Tibial nerve (tissue), 4 donors: Measurements from ENCODE around the gene GNAI2. TPM values are rescaled to one million over a fixed set of nuclear protein-coding genes. Genes with fewer than 3 reads are reported as not detected.

Experiments used
- DNase-seq, 2 donors: peaks; one replicate each; pipeline ENCODE4 v3.0.0-alpha.2; 2019; ENCODE audit warnings: low spot score in 2 of 2
- H3K27ac ChIP-seq, 4 donors: fragments of 200-600 bp; sonication (generic) in 3 of 4; one replicate each; pipeline ENCODE4 v1.5.1; 2017 to 2019; ENCODE audit warnings: mild to moderate bottlenecking in 1 of 4
- H3K27me3 ChIP-seq, 2 donors: fragments of 200-600 bp; sonication (generic) in 1 of 2; one replicate each; pipeline versions ENCODE4 v1.5.1 to v1.6.0; 2017 to 2019
- H3K36me3 ChIP-seq, 3 donors: fragments of 200-600 bp; sonication (generic); one replicate each; pipeline ENCODE4 v1.5.1; 2018 to 2019
- H3K4me1 ChIP-seq, 4 donors: fragments of 200-600 bp; sonication (generic) in 3 of 4; one replicate each; pipeline ENCODE4 v1.5.1; 2017 to 2019
- H3K4me3 ChIP-seq, 4 donors: fragments of 200-600 bp; sonication (generic) in 3 of 4; one replicate each; pipeline ENCODE4 v1.5.1; 2017 to 2019; ENCODE audit warnings: mild to moderate bottlenecking in 1 of 4, moderate library complexity in 1 of 4
- H3K9me3 ChIP-seq, 4 donors: fragments of 200-600 bp; sonication (generic) in 3 of 4; one replicate each; pipeline ENCODE4 v1.5.1; 2017 to 2019
- EP300 ChIP-seq, 2 donors: sonication (generic); formaldehyde crosslinking; IDR thresholded peaks; one replicate each; pipeline ENCODE4 v1.6.1; 2017; ENCODE audit warnings: antibody characterized with exemption in 2 of 2, mild to moderate bottlenecking in 1 of 2
- POLR2A ChIP-seq, 2 donors: fragments of 450-650 bp; IDR thresholded peaks; one replicate each; pipeline ENCODE4 v1.6.1; 2017; ENCODE audit warnings: antibody characterized with exemption in 2 of 2, mild to moderate bottlenecking in 2 of 2, moderate library complexity in 2 of 2
- WGBS, 2 donors: methylation state at CpG; one replicate each; pipeline ENCODE4 v1.1.5; 2018; 5-methylcytosine and 5-hydroxymethylcytosine counted together
- total RNA-seq, 4 donors: library from RNA; depleted of rRNA; stranded (reverse); fragments of >200 nt; gene quantifications; one replicate each; pipeline ENCODE4 v1.1.0, GENCODE V29; 2016
- TF ChIP-seq, protein P1 (sequence below), 5 experiments: fragments of 200-600 bp in 3 of 5; fragments of 450-650 bp in 2 of 5; sonication (generic) in 3 of 5; IDR thresholded peaks; one replicate each; pipeline ENCODE4 v1.5.1; 2016 to 2019; ENCODE audit warnings: antibody characterized with exemption in 5 of 5, mild to moderate bottlenecking in 3 of 5, moderate library complexity in 2 of 5

Gene GNAI2
- total RNA-seq, 4 donors from 2014 or later: 201 to 265 (median 243) TPM

DNA sequence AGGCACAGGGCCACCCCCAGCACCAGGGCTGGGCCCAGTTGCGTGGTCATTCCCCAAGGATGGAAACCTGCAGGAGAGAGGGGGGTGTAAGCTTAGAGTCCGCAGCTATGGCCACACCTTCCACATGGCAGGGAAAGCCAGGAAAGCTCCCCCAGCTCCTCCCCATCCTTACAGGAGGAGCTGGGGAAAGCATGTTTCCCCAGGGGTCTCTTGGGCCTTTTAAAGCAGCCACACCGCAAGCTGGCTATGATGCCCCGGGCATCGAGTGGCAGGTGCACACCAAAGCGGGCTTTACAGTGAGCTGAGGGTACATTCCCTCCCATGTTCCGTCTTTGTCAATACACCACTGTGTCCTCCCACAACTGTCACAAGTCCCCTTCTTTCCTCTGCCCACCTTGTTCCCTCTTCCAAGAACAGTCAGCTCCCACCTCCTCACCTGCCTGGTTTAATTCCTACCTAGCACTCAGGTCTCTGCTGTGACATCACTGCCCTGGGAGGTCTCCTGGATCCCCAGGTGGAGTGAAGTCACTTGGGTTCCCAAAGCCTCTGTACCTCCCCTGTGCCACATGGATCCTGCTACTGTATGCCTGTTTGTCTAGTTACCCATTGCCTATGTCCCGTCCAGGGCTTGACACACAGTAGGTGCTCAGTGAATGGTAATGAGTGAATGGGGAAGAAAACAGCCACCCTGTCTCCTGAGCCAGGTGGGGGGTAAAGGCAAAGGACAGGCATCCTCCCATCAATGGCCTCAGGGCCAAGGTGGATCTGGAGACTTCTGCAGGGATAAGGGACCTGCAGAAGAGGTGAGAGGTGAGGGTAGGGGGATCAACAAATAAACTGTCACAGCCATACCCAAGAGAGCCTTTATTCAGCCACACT, 59.8 kb downstream of the GNAI2 start:
- H3K27ac ChIP-seq: peak overlapping the region in 1 of 4 donors; percentile 13
- no peaks in the 10 kb centered on the region for H3K27me3 ChIP-seq
- DNase-seq: no peak
- no peaks in the 10 kb centered on the region for H3K9me3 ChIP-seq
- H3K4me1 ChIP-seq: peaks cover 0 to 49% (median 38%) of the 10 kb centered on the region in 4 donors
- H3K36me3 ChIP-seq: peaks cover 0 to 16% (median 0%) of the 10 kb centered on the region in 3 donors
- TF ChIP-seq EP300 (IDR thresholded peaks at IDR 0.05) (no peak), POLR2A (IDR thresholded peaks at IDR 0.05) (no peak)
- TF ChIP-seq, protein P1, sequence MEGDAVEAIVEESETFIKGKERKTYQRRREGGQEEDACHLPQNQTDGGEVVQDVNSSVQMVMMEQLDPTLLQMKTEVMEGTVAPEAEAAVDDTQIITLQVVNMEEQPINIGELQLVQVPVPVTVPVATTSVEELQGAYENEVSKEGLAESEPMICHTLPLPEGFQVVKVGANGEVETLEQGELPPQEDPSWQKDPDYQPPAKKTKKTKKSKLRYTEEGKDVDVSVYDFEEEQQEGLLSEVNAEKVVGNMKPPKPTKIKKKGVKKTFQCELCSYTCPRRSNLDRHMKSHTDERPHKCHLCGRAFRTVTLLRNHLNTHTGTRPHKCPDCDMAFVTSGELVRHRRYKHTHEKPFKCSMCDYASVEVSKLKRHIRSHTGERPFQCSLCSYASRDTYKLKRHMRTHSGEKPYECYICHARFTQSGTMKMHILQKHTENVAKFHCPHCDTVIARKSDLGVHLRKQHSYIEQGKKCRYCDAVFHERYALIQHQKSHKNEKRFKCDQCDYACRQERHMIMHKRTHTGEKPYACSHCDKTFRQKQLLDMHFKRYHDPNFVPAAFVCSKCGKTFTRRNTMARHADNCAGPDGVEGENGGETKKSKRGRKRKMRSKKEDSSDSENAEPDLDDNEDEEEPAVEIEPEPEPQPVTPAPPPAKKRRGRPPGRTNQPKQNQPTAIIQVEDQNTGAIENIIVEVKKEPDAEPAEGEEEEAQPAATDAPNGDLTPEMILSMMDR (IDR thresholded peaks at IDR 0.05): no peak
- WGBS, 2 donors: 74 to 85% methylated on average over 8 of the region's 8 CpGs
- no peak overlapping the region for H3K4me3 ChIP-seq

DNA sequence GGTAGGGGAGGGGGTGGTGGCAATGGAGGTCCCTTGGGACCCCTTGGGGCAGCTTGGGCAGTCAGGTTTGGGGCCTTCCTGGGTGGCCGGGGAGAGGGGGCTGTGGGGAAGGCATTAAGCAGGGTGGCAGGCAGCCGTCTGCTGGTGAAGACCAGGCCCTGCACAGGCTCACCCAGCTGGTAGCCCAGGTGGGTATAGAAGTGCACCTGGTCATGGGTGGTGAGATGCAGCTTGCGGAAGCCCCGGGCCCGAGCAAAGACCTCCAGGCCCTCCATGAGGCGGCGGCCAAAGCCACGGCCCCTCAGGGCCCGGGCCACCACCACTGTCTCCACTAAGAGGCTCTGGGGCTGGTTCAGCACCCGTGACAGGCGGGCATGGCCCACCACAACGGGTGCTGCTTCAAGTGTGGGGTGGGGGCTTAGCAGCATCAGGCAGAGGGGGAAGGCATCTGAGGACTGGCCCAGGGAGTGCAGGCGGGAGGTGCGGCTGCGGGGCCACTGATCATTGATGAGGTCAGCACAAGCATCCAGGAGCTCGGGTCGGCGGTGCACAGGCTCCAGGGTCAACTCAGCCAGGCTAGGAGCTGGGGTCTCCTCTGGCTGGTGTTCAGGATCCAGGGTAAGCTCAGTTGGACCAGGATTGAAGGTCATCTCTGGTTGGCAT, 60.8 kb downstream of the GNAI2 start:
- WGBS, 2 donors: 92 to 95% methylated on average over 11 to 16 of the region's 18 CpGs
- no peak for DNase-seq
- H3K36me3 ChIP-seq: peaks cover 0 to 16% (median 0%) of the 10 kb centered on the region in 3 donors
- peak overlapping the region in 1 of 4 donors; percentile 13 for H3K27ac ChIP-seq
- H3K9me3 ChIP-seq: no peaks in the 10 kb centered on the region
- no peak overlapping the region for H3K4me3 ChIP-seq
- no peaks in the 10 kb centered on the region for H3K27me3 ChIP-seq
- peaks cover 0 to 49% (median 35%) of the 10 kb centered on the region in 4 donors for H3K4me1 ChIP-seq
- TF ChIP-seq, protein P1 (IDR thresholded peaks at IDR 0.05): no peak
- TF ChIP-seq EP300 (IDR thresholded peaks at IDR 0.05) (no peak), POLR2A (IDR thresholded peaks at IDR 0.05) (no peak)

DNA sequence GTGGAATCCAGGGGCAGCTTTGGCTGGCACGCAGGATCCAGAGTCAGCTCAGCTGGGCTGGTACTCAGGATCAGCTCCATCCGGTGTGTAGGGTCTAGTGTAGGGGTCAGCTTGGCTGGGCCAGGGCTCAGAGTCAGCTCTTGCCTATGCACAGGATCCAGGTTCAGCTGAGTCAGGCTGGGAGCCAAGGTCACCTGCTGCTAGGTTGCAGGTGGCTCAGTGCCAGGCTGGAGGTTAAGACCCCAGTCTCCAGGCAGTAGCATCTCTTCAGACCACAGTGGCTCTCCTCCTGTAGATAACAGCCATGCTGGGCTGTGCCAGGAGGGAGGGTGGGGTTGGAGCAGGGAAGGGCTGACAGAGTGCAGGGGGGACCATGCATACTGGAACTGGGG, 61.4 kb downstream of the GNAI2 start:
- no peak for DNase-seq
- Histone ChIP-seq H3K27me3 (no peaks in the 10 kb centered on the region), H3K9me3 (no peaks in the 10 kb centered on the region), H3K27ac (no peak overlapping the region), H3K4me3 (no peak overlapping the region), H3K36me3 (peaks cover 0 to 16% (median 0%) of the 10 kb centered on the region in 3 donors), H3K4me1 (peaks cover 0 to 53% (median 37%) of the 10 kb centered on the region in 4 donors)
- TF ChIP-seq, protein P1 (IDR thresholded peaks at IDR 0.05): no peak
- TF ChIP-seq EP300 (IDR thresholded peaks at IDR 0.05) (no peak), POLR2A (IDR thresholded peaks at IDR 0.05) (no peak)
- WGBS, 2 donors: 78 to 100% methylated on average over 2 of the region's 2 CpGs

DNA sequence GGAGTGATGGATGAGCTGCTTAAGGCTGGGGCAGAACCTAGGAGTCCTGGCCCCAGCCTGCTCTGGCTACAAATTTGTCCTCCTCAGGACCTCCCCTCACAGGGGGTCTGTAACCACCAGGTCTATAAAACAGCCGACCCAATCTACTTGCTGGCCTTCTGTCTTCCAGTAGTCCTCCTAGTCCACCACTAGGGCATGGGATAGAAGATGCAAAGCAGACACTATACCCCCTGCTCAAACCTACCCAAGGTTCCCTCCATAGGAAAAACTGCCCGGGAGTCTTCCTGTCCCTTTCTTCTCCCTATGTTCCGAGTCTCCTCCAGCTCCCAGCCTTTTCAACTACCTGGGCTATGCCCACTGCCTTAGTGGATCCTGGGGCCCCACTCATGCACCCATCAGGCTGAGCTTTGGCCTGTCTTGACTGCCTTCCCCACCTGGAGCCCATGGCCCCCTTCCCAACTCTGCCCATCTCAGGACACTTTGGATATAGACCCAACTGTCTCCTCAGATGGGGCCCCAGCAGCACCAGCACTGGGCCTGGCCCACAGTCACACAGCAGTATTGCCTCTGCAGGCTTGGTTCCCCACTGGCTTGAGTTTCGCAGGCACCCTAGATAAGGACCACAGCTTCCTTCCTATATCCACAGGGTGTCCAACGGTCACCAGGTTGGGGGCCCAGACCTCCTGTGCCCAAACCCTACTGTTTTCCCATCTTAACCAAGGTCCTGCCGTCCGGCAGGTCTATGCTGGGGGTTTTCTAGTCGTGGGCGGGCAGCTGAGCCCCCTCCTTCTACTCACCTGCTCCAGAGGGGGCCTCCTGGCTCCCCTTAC, 62.1 kb downstream of the GNAI2 start:
- Histone ChIP-seq H3K4me1 (peaks cover 0 to 54% (median 38%) of the 10 kb centered on the region in 4 donors), H3K4me3 (peak overlapping the region; percentile 42 to 82 (median 74)), H3K36me3 (peaks cover 0 to 16% (median 0%) of the 10 kb centered on the region in 3 donors), H3K27ac (peak overlapping the region; percentile 93 to 98 (median 96)), H3K9me3 (no peaks in the 10 kb centered on the region), H3K27me3 (no peaks in the 10 kb centered on the region)
- 39 to 49% methylated on average over 9 of the region's 9 CpGs for WGBS, 2 donors
- TF ChIP-seq, protein P1 (IDR thresholded peaks at IDR 0.05): peak in 2 of 5 experiments; percentile 13 to 17
- TF ChIP-seq EP300 (IDR thresholded peaks at IDR 0.05): no peak
- DNase-seq: no peak
